Astrocyte (in vitro differentiated cells and primary cell): ENCODE measurements around the gene STON2.

Experiments
- EZH2 ChIP-seq: IDR thresholded peaks from 2 replicates; pipeline ENCODE4 v1.6.1; 2012; ENCODE audit warnings: mild to moderate bottlenecking, low read length, inconsistent platforms; ENCODE audit not compliant: insufficient read depth
- TF ChIP-seq, protein P1 (sequence below): IDR thresholded peaks from 2 replicates; pipeline ENCODE4 v1.5.1; 2011; ENCODE audit warnings: low read depth, mild to moderate bottlenecking, inconsistent platforms, low read length, moderate library complexity; ENCODE audit not compliant: insufficient read depth

DNA sequence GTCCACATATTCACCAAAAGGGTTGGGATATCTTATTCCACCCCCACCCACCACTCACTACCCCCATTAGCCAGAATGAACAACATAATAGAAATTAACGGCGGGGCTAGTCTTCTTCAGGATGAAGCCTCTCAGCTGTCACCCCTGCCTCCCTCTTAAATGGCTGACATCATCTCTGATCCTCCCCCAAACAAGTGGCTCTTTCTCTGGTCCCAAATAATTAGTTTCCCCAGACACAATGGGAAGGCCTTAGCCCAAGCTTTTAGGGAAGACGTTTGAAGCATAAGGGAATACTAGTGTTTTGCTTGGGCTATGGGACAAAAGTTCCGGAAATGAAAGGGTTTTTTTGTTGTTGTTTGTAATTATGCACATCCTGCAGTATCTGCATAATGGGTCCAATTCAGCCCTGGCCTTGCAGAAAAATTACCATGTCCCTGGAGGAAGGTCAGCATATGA lies 13.8 kb downstream of the STON2 start:
- TF ChIP-seq, protein P1, sequence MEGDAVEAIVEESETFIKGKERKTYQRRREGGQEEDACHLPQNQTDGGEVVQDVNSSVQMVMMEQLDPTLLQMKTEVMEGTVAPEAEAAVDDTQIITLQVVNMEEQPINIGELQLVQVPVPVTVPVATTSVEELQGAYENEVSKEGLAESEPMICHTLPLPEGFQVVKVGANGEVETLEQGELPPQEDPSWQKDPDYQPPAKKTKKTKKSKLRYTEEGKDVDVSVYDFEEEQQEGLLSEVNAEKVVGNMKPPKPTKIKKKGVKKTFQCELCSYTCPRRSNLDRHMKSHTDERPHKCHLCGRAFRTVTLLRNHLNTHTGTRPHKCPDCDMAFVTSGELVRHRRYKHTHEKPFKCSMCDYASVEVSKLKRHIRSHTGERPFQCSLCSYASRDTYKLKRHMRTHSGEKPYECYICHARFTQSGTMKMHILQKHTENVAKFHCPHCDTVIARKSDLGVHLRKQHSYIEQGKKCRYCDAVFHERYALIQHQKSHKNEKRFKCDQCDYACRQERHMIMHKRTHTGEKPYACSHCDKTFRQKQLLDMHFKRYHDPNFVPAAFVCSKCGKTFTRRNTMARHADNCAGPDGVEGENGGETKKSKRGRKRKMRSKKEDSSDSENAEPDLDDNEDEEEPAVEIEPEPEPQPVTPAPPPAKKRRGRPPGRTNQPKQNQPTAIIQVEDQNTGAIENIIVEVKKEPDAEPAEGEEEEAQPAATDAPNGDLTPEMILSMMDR, result no peak
- TF ChIP-seq EZH2, result no peak
